C4-2B (cell line): ENCODE results near the gene RAB6A.

Experiments
- ZFX ChIP-seq: fragments of 450-650 bp; IDR thresholded peaks from 2 replicates; pipeline ENCODE4 v1.6.1; 2017
- TF ChIP-seq, protein P1 (sequence below): fragments of 450-650 bp; conservative IDR thresholded peaks from 2 replicates; pipeline ENCODE4 v1.5.1; 2017; ENCODE audit warnings: mild to moderate bottlenecking

DNA sequence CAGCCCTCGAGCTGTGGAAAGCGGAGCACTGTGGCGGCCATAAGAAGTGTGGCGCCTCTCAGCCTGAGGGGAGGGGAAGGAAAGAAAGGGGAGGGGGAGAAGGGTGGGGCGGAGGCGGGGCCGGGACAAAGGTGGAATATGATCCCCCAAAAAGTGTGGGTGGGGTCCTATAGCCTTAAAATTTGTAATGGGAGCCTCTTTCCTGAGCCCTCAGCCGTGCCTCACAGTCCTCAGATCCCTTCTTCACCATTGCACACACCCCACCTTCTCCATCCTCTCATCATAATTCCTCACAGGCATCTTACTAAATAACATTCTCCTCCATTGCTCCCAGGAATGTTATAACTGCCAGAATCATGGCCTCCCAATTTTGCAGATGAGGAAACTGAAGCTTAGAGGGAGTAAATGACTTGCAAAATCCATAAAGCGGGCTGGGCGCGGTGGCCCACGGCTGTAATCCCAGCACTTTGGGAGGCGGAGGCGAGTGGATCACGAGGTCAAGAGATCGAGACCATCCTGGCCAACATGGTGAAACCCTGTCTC, 600 bp upstream of the RAB6A start:
- TF ChIP-seq, protein P1, sequence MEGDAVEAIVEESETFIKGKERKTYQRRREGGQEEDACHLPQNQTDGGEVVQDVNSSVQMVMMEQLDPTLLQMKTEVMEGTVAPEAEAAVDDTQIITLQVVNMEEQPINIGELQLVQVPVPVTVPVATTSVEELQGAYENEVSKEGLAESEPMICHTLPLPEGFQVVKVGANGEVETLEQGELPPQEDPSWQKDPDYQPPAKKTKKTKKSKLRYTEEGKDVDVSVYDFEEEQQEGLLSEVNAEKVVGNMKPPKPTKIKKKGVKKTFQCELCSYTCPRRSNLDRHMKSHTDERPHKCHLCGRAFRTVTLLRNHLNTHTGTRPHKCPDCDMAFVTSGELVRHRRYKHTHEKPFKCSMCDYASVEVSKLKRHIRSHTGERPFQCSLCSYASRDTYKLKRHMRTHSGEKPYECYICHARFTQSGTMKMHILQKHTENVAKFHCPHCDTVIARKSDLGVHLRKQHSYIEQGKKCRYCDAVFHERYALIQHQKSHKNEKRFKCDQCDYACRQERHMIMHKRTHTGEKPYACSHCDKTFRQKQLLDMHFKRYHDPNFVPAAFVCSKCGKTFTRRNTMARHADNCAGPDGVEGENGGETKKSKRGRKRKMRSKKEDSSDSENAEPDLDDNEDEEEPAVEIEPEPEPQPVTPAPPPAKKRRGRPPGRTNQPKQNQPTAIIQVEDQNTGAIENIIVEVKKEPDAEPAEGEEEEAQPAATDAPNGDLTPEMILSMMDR, result no peak
- TF ChIP-seq ZFX, result no peak
